OCI-LY1 (cell line): Measurements from ENCODE around the gene N4BP2L1.

Source experiments
- EZH2 ChIP-seq: fragments of 200-600 bp; sonication (generic), shearing (Covaris generic); IDR thresholded peaks from 2 replicates; pipeline ENCODE4 v1.8.0; 2017; ENCODE audit warnings: borderline replicate concordance, mixed run types, mild to moderate bottlenecking, antibody characterized with exemption, low read length, moderate library complexity, mixed read lengths
- TF ChIP-seq, protein P1 (sequence below): fragments of 200-600 bp; sonication (generic), shearing (Covaris generic); IDR thresholded peaks from 2 replicates; pipeline ENCODE4 v1.5.1; 2017; ENCODE audit warnings: mild to moderate bottlenecking, antibody characterized with exemption, low read length, moderate library complexity, mixed read lengths

DNA sequence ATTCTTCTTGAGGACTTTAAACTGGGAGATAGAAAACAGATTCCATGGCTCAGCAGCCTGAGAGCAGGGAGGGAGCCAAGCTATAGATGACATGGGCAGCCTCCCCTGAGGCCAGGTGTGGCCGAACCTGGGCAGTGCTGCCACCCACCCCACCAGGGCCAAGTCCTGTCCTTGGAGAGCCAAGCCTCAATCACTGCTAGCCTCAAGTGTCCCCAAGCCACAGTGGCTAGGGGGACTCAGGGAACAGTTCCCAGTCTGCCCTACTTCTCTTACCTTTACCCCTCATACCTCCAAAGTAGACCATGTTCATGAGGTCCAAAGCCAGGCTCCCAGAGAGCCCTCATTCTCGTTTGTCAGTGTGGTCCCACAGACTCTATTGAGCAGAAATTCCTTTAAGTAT lies 8.1 kb downstream of the N4BP2L1 start:
- TF ChIP-seq EZH2: no peak
- TF ChIP-seq, protein P1, sequence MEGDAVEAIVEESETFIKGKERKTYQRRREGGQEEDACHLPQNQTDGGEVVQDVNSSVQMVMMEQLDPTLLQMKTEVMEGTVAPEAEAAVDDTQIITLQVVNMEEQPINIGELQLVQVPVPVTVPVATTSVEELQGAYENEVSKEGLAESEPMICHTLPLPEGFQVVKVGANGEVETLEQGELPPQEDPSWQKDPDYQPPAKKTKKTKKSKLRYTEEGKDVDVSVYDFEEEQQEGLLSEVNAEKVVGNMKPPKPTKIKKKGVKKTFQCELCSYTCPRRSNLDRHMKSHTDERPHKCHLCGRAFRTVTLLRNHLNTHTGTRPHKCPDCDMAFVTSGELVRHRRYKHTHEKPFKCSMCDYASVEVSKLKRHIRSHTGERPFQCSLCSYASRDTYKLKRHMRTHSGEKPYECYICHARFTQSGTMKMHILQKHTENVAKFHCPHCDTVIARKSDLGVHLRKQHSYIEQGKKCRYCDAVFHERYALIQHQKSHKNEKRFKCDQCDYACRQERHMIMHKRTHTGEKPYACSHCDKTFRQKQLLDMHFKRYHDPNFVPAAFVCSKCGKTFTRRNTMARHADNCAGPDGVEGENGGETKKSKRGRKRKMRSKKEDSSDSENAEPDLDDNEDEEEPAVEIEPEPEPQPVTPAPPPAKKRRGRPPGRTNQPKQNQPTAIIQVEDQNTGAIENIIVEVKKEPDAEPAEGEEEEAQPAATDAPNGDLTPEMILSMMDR: no peak
